Measurements from ENCODE around the gene GALNTL6. TPM values are rescaled to one million over a fixed set of nuclear protein-coding genes. Genes with fewer than 3 reads are reported as not detected.
A peak's percentile ranks its signal among the peaks of the same experiment; 100 is the strongest.

The GALNTL6 gene
- total RNA-seq, 1 experiment from 2014 or later, result not detected

GRCh38 chr4:173045571-173045970, 1232.4 kb downstream of the GALNTL6 start:
- DNase-seq (ENCODE audit: low read depth), result no peak
- in situ Hi-C loops (cut with HindIII; ENCODE audit: low pct_unique_long_range_greater_than_20kb, low sequenced_read_pairs), result loop anchor here (25.0 kb wide), 1 partner anchor 217 kb away; no protein-coding TSS in a partner anchor

GRCh38 chr4:173046144-173046543, 1232.9 kb downstream of the GALNTL6 start:
- no peak for DNase-seq (ENCODE audit: low read depth)
- in situ Hi-C loops (cut with HindIII; ENCODE audit: low pct_unique_long_range_greater_than_20kb, low sequenced_read_pairs), result loop anchor here (25.0 kb wide), 1 partner anchor 216 kb away; no protein-coding TSS in a partner anchor

GRCh38 chr4:173046818-173047217, 1233.6 kb downstream of the GALNTL6 start:
- DNase-seq (ENCODE audit: low read depth), result peak; percentile 96
- in situ Hi-C loops (cut with HindIII; ENCODE audit: low pct_unique_long_range_greater_than_20kb, low sequenced_read_pairs), result loop anchor here (25.0 kb wide), 1 partner anchor 215 kb away; no protein-coding TSS in a partner anchor

GRCh38 chr4:173051232-173051631, 1238.0 kb downstream of the GALNTL6 start:
- in situ Hi-C loops (cut with HindIII; ENCODE audit: low pct_unique_long_range_greater_than_20kb, low sequenced_read_pairs), result no loop called here
- no peak for DNase-seq (ENCODE audit: low read depth)

GRCh38 chr4:173051716-173052115, 1238.5 kb downstream of the GALNTL6 start:
- in situ Hi-C loops (cut with HindIII; ENCODE audit: low pct_unique_long_range_greater_than_20kb, low sequenced_read_pairs), result no loop called here
- DNase-seq (ENCODE audit: low read depth), result no peak

GRCh38 chr4:173052439-173052838, 1239.2 kb downstream of the GALNTL6 start:
- DNase-seq (ENCODE audit: low read depth), result no peak
- in situ Hi-C loops (cut with HindIII; ENCODE audit: low pct_unique_long_range_greater_than_20kb, low sequenced_read_pairs), result no loop called here

GRCh38 chr4:173056271-173056670, 1243.1 kb downstream of the GALNTL6 start:
- no peak for DNase-seq (ENCODE audit: low read depth)

GRCh38 chr4:173056710-173057109, 1243.5 kb downstream of the GALNTL6 start:
- DNase-seq (ENCODE audit: low read depth), result no peak
- in situ Hi-C loops (cut with HindIII; ENCODE audit: low pct_unique_long_range_greater_than_20kb, low sequenced_read_pairs), result no loop called here

More at GRCh38 chr4:173056271-173056670, 1243.1 kb downstream of the GALNTL6 start:
- in situ Hi-C loops (cut with HindIII; ENCODE audit: low pct_unique_long_range_greater_than_20kb, low sequenced_read_pairs), result no loop called here

- peak; percentile 21 for DNase-seq (ENCODE audit: low read depth)
- in situ Hi-C loops (cut with HindIII; ENCODE audit: low pct_unique_long_range_greater_than_20kb, low sequenced_read_pairs), result no loop called here
These were observed 1244.2 kb downstream of the GALNTL6 start for GRCh38 chr4:173057442-173057841.

GRCh38 chr4:173057901-173058300, 1244.7 kb downstream of the GALNTL6 start:
- in situ Hi-C loops (cut with HindIII; ENCODE audit: low pct_unique_long_range_greater_than_20kb, low sequenced_read_pairs), result no loop called here
- peak; percentile 41 for DNase-seq (ENCODE audit: low read depth)

GRCh38 chr4:173061160-173061559, 1248.0 kb downstream of the GALNTL6 start:
- no peak for DNase-seq (ENCODE audit: low read depth)
- in situ Hi-C loops (cut with HindIII; ENCODE audit: low pct_unique_long_range_greater_than_20kb, low sequenced_read_pairs), result no loop called here

- no peak for DNase-seq (ENCODE audit: low read depth)
- in situ Hi-C loops (cut with HindIII; ENCODE audit: low pct_unique_long_range_greater_than_20kb, low sequenced_read_pairs), result no loop called here
These were observed 1260.8 kb downstream of the GALNTL6 start for GRCh38 chr4:173073939-173074500.

- in situ Hi-C loops (cut with HindIII; ENCODE audit: low pct_unique_long_range_greater_than_20kb, low sequenced_read_pairs), result no loop called here
- DNase-seq (ENCODE audit: low read depth), result peak; percentile 72
These were observed 1261.3 kb downstream of the GALNTL6 start for GRCh38 chr4:173074501-173074946.

GRCh38 chr4:173076903-173077634, 1263.9 kb downstream of the GALNTL6 start:
- in situ Hi-C loops (cut with HindIII; ENCODE audit: low pct_unique_long_range_greater_than_20kb, low sequenced_read_pairs), result no loop called here
- peak; percentile 22 for DNase-seq (ENCODE audit: low read depth)

- in situ Hi-C loops (cut with HindIII; ENCODE audit: low pct_unique_long_range_greater_than_20kb, low sequenced_read_pairs), result no loop called here
- DNase-seq (ENCODE audit: low read depth), result no peak
These were observed 1274.9 kb downstream of the GALNTL6 start for GRCh38 chr4:173088144-173088543.

Data from Caki2 (cell line).